ENCODE measurements around the gene SHC2.
"Not testable (repeated sequence)": the region's sequence is repeated elsewhere in the genome, so short reads cannot be mapped to it uniquely, and the experiment has no call there.

The SHC2 gene

GRCh38 chr19:468587-469256 lies 7.9 kb upstream of the SHC2 start:
- no peak for DNase-seq

- no peak for DNase-seq
Measured at GRCh38 chr19:467554-467953, 6.7 kb upstream of the SHC2 start.

GRCh38 chr19:465056-465816 lies 4.4 kb upstream of the SHC2 start:
- no peak for DNase-seq

DNA sequence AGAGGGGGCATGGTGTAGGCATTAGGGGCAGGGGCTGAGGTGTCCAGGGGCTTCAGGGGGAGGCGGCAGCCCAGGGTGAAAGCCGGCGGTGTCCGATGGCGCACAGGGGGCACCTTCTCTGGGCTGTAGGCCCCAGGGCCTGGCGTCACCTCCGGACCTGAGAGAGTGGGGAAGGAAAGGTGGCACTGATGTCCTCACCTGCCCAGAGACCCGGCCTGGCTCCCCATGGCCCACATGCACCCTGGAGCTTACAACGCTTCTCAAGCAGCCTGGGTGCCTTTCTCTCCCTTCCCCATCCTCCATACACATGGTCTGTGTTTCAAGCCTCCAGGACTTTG lies 3.3 kb upstream of the SHC2 start:
- no peak for DNase-seq

GRCh38 chr19:463483-464207 lies 2.8 kb upstream of the SHC2 start:
- DNase-seq = no peak

- DNase-seq = no peak
Measured at GRCh38 chr19:461721-462551, 1.1 kb upstream of the SHC2 start.

DNA sequence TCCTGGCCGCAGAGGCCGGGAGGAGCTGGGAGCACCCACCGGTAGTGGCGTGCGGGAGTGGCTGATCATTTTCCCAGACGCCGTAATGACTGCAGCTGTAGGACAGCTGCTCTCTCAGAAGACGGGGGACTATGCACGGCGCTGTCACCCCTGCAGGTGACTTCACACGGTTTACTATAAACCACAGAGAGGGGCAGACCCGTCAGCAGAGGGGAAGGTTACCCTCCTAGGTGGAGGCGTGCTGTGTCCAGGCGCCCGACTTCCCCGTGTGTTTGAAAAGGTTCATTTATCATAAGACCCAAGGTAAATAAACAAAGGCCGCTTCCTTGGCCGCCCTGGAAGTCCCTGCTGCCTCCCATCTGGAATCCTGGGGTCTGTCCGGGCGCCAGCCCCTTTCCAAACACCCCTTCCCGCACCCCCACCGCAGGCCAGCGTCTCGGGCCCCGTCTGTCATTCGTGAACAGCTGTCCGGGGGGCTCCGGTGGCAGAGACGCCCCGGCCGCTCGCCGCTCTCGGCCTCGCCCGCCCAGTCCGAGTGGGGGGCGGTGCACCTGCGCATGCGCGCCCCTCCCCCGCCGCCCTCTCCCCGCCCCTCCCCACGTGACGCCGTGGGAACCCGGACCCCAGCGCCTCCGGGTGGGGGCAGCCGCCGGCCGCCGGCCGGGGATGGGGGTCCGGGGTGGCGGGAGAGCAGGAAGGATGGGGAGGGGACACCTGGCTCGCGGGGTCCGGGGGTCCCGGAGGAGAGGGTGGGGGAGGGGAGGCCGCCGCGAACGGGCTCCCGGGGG lies 915 bp downstream of the SHC2 start:
- no peak for DNase-seq

GRCh38 chr19:458091-459042 lies 2.5 kb downstream of the SHC2 start:
- no peak for DNase-seq

- DNase-seq = no peak
Measured at GRCh38 chr19:457636-458035, 3.2 kb downstream of the SHC2 start.

GRCh38 chr19:456547-457110 lies 4.2 kb downstream of the SHC2 start:
- DNase-seq = no peak

DNA sequence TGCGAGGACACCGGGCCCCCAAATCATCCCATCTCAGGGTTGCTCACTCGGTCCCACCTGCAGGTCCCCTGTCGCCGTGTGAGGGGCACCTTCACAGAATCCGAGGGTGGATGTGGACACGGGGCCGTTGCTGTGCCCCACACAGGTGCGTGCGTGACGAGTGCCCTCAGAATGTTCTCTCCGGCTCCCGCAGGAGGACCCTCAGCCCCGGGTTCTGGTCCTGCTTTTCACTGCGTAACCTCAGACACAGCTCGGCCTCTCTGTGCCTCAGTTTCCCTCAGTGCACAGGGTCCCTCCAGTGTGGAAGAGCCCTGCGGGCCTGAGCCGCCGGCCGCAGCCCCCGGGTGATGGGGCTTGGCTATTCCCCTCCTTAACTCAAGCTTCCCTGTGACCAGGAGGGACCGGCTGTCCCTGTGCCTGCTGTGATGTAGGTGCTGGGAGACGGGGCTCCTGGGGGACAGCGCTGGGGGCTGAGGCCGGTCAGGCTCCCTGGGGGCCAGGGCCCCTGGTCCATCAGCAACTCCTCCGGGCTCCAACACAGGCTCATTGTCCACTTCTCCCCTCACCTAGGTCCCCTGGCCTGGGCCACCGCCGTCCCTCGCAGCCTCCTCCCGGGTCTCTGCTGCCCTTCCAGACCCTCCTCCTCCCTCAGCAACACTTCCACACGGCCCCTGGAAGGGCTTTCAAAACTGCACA lies 4.8 kb downstream of the SHC2 start:
- DNase-seq = no peak

GRCh38 chr19:455031-455705 lies 5.7 kb downstream of the SHC2 start:
- DNase-seq = no peak

DNA sequence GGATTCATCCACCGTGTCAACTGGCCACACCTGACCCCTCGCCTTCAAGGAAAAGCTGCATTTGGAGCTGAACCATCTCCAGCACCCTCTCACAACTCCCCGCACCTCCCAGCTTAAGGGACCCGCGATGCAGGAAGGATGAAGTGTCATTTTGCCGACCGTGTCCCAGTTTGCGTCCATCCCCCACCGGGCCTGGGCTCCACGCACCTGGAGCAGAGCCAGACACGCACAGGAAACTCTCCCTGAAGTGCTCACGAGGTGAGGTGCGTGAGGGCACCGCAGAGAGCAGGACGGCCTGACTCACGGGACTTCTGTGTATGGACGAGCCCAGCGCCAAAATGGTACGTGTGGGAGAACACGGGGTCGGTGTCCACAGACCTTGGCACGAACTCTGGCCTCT lies 7.2 kb downstream of the SHC2 start:
- DNase-seq = no peak

- no peak for DNase-seq
Measured at GRCh38 chr19:452829-453228, 8.0 kb downstream of the SHC2 start.

- not testable (repeated sequence) for DNase-seq
Measured at GRCh38 chr19:450912-451481, 9.8 kb downstream of the SHC2 start.

DNA sequence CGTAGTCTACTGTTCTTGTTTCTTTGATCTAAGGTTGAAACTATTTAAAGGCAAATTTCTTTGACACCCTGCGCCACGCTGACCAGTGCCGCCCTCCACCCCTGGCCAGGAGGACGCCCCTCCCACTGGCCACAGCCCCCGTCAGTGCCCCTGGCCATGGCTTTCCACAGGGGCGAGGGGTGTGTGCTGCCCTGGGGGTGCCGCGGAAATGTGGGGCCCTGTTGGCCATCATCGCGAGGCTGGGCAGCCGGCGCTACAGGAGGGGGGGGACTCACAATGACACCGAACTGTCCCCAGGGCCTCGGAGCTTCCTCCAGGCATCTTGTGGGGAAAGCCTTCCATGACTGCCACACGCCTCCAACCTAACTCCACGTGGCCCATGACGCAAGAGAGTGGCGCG lies 10.9 kb downstream of the SHC2 start:
- no peak for DNase-seq

- no peak for DNase-seq
Measured at GRCh38 chr19:447816-448560, 12.8 kb downstream of the SHC2 start.

DNA sequence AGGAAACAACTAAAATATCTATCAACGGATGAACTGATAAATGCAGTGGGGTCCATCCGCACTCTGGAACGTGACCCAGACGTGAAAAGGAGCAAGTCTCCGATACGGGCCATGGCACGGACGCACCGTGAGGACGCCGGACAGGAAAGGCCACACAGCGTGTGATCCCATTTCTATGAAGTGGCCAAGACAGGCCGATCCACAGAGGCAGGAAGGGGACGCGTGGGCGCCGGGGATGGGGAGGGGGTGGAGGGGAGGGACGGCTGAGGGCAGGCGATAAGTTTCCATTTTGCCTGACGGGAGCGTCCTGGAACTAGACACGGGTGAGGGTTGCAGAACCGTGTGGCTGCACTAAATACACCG lies 13.8 kb downstream of the SHC2 start:
- DNase-seq = no peak
